ENCODE results near the gene FCRL5.

DNA sequence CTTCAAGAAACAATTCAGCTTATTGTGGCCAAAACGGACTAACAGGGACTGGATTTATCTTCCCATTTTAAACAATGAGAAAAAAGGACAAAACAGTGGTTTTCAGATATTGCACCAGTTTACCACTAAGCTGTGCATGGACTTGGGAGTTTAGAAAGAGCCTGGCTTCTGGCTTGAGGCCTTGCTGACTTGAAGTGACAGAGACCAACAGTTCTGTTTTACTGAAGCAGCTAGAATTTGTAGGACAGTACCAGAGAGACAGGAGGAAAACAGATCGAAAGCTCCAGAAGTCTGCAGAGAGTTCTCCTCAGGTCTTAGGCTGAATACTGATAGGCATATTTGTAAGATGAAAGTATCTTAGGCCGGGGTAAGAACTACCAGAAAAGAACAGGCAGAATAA, 25.1 kb upstream of the FCRL5 start:
- TF ChIP-seq, protein P1, sequence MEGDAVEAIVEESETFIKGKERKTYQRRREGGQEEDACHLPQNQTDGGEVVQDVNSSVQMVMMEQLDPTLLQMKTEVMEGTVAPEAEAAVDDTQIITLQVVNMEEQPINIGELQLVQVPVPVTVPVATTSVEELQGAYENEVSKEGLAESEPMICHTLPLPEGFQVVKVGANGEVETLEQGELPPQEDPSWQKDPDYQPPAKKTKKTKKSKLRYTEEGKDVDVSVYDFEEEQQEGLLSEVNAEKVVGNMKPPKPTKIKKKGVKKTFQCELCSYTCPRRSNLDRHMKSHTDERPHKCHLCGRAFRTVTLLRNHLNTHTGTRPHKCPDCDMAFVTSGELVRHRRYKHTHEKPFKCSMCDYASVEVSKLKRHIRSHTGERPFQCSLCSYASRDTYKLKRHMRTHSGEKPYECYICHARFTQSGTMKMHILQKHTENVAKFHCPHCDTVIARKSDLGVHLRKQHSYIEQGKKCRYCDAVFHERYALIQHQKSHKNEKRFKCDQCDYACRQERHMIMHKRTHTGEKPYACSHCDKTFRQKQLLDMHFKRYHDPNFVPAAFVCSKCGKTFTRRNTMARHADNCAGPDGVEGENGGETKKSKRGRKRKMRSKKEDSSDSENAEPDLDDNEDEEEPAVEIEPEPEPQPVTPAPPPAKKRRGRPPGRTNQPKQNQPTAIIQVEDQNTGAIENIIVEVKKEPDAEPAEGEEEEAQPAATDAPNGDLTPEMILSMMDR (IDR thresholded peaks at IDR 0.05), result no peak
- no peak for TF ChIP-seq POLR2AphosphoS5 (IDR thresholded peaks at IDR 0.05)
